ENCODE measurements around the gene CPNE5.

GRCh38 chr6:36725581-36725980, 113.7 kb downstream of the CPNE5 start:
- TF ChIP-seq CTCF (IDR thresholded peaks at IDR 0.05) (no peak), EZH2 (IDR thresholded peaks at IDR 0.05) (no peak)
